ENCODE measurements around the gene FUBP1.
"Not testable (repeated sequence)": the region's sequence is repeated elsewhere in the genome, so short reads cannot be mapped to it uniquely, and the experiment has no call there.

Gene FUBP1

GRCh38 chr1:77942400-77943140 is 36.3 kb downstream of the FUBP1 start:
- no peak for DNase-seq

GRCh38 chr1:77940921-77941570 is 37.8 kb downstream of the FUBP1 start:
- DNase-seq: no peak

GRCh38 chr1:77938651-77939050 is 40.2 kb downstream of the FUBP1 start:
- DNase-seq: no peak

GRCh38 chr1:77929806-77930205 is 49.1 kb downstream of the FUBP1 start:
- DNase-seq: no peak

- DNase-seq: no peak
Measured at GRCh38 chr1:77927414-77927813, 51.5 kb downstream of the FUBP1 start.

- DNase-seq: no peak
Measured at GRCh38 chr1:77926561-77927357, 52.1 kb downstream of the FUBP1 start.

GRCh38 chr1:77925956-77926355 is 52.9 kb downstream of the FUBP1 start:
- peak; percentile 10 for DNase-seq

GRCh38 chr1:77925518-77925917 is 53.4 kb downstream of the FUBP1 start:
- peak; percentile 64 for DNase-seq

- not testable (repeated sequence) for DNase-seq
Measured at GRCh38 chr1:77918918-77919317, 60.0 kb downstream of the FUBP1 start.

- no peak for DNase-seq
Measured at GRCh38 chr1:77910116-77910515, 68.8 kb downstream of the FUBP1 start.

- DNase-seq: no peak
Measured at GRCh38 chr1:77906624-77907023, 72.2 kb downstream of the FUBP1 start.

GRCh38 chr1:77906019-77906545 is 72.8 kb downstream of the FUBP1 start:
- no peak for DNase-seq

- DNase-seq: no peak
Measured at GRCh38 chr1:77905603-77906002, 73.3 kb downstream of the FUBP1 start.

GRCh38 chr1:77900687-77901293 is 78.1 kb downstream of the FUBP1 start:
- DNase-seq: peak; percentile 51

GRCh38 chr1:77899647-77900320 is 79.1 kb downstream of the FUBP1 start:
- no peak for DNase-seq

Data from fibroblast of skin of abdomen (primary cell).